GM18867 (cell line): ENCODE measurements around the gene TRNP1.

Experiments
- ATAC-seq: cut with Tn5 transposase; IDR thresholded peaks from one replicate; pipeline ENCODE4 v1.9.1; 2021; ENCODE audit warnings: mild to moderate bottlenecking, moderate library complexity; ENCODE audit not compliant: unreplicated experiment

TRNP1 gene

DNA sequence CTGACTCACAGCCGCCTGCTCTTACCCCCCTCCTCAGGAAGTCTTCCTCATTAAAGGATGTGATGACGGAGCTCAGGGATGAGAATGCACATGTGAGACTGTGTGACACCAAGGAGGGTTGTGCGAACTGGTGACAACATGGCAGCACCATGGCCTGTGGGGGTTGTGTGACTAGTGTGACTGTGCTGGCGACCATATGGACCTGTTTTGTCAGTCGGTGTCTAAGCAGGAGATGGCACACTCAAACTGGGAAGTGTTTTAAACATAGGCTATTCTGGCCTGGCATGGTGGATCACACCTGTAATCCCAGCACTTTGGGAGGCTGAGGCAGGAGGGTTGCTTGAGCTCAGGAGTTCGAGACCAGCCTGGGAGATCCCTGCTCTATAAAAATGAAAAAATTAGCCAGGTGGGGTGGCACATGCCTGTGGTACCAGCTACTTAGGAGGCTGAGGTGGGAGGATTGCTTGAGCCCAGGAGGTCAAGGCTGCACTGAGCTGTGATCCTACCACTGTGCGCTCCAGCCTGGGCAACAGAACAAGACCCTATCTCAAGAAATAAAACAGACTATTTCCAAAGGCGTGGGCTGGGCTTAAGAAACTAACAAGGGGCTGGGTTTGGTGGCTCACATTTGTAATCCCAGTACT, 7.4 kb downstream of the TRNP1 start:
- no peak for ATAC-seq

DNA sequence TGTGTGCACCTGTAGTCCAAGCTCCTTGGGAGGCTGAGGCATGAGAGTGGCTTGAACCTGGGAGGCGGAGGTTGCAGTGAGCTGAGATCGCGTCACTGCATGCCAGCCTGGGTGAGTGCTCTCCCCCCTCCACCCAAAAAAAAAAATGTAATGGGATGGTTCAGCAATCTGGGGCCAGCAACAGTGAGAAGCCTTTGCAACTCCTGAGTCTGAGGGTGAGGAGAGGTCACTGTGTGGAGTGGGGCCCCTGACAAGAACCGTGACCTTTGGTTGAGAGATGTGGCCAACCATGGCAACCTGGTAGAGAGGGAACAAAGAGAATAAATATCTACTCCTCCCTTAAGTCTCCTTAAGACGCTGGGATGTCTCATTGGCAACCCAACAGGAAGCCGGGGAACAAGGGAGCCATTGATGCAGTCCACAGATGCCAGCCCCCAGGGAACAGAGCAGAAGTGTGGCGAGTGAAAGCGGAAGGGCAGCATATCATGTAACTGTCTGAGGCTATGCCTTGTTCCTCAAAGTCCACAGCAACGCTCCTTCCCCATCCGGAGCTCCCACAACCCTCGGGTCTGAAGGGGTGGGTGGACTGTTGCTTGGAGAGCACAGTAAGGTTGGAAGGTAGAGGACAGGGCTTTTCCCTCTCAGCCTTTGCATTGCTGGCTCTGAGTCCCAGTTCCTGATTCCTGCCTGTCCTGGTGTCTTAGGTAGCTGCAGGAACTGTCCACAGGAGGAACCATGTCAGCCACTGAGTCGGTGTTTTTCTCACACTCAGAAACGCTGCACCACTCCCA, 8.3 kb downstream of the TRNP1 start:
- ATAC-seq = no peak

- ATAC-seq = no peak
These were observed 10.4 kb downstream of the TRNP1 start for GRCh38 chr1:27003745-27004470.

- ATAC-seq = no peak
These were observed 11.1 kb downstream of the TRNP1 start for GRCh38 chr1:27004471-27005165.

DNA sequence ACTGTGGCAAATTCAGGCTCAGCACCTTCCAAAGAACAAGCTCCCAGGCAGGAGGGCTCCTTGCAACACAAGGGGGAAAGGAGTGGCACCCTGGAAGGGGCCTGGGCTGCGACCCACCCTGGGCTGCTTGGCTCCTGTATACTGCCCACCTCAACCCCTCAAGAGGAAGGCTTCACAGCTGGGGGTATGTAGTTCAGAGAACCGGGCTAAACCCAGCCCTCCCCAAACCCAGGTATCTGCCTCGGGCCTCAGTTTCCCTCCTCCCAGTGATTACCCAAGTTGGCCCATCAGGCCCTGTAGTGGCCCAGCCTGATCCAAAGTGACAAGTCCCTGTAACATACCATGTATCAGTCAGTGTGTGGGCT, 11.7 kb downstream of the TRNP1 start:
- no peak for ATAC-seq

DNA sequence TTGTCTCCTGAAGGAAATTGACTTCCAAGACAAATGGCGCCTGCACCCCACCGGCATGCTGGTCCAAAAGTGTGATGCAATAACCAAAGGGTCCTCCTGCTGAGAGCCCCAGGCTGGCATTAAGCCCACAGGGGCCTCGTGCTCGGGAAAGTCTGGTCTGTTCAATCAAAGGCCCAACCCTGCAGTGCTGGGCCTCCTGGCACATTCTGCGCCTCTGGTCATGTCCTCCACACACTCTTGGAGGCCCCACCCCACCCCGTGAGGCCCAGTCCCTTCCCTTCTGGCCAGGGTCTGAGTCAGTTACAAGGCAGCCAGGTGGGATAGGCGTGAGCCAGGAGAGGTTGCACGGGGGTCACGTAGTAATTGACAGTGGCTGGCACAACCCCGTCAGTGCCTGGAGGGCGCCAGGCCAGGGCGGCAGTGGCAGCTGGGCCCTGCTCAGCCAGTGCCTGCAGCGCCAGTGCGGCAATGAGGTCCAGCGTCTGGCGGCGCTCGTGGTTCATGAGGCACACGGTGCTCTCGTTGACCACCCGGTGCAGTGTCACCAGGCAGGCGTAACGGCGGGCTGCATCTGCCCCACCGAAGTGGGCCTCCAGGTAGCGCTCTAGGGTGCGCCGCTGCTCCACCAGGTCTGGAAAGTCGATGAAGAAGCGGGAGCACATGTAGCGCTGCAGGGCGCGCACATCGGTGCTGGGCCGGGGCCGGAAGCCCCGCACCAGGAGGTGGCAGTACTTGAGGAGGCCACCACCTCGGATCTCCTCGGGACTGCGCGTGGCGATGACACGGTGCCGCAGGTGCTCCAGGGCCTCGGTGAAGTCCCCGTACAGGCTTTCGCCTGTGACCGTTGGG, 12.4 kb downstream of the TRNP1 start:
- ATAC-seq = no peak

DNA sequence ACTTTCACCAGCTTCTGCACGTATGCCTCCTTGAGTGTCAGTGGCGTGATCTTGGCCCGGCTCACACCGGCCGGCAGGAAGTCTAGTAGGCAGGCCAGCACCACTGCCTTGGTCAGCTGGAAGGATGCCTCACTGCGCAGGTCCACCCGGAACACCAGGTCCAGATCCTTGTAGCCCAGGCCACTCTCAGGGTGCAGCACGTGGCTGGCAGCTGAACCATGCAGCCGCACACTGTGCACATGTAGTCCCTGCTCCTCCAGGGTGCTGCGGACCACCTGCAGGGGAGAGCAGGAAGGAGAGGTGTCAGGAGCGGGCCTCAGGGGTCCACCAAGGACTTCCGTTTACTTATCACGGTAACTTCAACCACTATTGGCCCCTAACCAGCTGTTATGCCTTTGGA, 13.2 kb downstream of the TRNP1 start:
- no peak for ATAC-seq

DNA sequence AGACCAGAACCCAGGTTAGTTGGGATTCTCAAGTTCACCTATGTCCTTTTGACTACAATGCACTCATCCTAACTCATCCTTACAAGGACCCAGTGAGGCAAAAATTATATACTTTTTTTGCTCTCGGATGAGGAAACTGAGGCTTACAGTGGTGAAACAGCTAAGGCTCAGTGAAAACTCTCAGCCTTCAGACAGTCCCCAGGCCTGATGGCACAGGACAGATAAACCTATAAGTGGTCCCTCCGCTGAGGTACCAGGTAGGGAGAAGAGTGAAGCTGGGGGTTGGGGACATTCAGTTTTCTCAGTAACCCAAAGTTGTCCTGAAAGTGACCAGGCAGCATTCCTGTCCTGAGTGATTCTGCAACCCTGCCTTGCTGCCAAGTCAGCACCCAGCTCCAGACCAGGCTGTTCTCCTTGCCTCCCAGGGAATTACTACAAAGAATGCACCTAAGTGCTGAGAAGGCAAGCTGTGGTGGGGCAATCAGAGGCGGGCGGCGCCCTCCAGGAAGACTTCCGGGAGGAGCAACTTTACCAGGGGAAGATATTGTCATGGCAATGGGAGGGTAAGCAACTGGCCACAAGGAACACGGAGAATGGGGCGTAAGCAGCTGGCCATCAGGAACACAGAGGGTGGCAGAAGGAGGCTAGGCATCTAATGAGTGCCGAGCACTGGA, 14.6 kb downstream of the TRNP1 start:
- no peak for ATAC-seq

DNA sequence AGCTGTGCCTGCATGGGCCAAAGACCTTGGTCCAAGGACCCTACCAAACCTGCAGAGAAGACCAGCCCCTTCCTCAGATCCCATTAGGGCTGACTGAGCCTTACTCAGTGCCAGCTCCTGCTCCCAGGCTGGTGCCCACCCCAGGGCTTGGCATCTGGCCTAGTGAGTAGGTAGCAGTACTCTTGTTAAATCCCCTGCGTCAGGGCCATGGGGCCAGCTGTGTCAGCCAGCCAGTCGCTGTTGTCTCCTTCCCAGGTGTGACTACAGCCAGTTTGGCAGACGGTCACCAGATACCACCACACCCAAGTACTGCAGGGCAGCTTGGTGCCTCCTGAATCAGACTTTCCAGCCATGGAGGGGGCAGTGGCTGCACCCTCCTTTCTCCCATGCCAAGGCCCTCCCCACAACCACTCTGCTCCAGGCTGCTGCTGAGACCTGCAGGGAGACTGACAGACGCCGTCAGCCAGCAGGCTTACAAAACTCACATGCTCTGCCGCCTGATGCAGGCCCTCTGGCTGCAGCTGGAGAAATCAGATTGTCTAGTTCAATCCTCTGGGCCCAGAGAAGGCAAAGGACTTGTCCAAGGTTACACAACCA, 16.2 kb downstream of the TRNP1 start:
- ATAC-seq = no peak

DNA sequence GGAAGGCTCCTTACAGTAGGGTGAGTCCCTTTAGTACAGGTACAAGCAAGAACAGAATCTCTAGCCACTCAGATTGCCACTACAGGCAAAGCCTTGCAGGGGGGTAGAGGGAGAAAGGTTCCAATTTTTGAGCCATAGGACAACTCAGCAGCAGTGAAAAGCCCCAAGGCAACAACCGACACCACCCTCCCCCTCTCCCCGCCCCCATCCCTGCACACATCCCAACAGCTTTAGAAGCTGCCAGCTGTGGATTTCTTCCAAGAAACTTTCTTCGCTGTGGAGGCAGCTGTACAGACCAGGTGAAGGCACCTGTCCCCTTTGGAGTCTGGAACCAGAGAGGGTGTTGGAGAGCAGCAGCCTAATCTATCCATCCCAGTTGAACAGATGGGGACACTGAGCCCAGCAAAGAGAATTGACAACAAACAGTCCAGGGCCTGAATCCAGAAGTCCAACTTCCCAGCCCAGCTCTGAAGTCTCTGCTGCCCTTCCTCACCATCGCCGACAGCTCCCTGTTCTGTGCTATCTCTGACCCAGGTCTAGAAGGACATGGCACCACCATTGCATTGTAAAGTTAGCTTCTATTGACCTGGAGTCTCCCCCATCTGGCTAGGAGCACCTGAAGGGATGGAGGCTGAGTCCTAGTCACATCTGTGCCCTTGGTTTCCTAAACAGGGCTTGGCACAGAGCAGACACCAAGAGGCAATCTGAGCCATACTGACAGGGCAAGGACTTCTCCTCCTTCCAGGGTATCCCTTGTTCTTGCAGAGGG, 16.9 kb downstream of the TRNP1 start:
- ATAC-seq = no peak

- no peak for ATAC-seq
These were observed 17.7 kb downstream of the TRNP1 start for GRCh38 chr1:27011058-27011764.

GRCh38 chr1:27011976-27012563, 18.6 kb downstream of the TRNP1 start:
- no peak for ATAC-seq

DNA sequence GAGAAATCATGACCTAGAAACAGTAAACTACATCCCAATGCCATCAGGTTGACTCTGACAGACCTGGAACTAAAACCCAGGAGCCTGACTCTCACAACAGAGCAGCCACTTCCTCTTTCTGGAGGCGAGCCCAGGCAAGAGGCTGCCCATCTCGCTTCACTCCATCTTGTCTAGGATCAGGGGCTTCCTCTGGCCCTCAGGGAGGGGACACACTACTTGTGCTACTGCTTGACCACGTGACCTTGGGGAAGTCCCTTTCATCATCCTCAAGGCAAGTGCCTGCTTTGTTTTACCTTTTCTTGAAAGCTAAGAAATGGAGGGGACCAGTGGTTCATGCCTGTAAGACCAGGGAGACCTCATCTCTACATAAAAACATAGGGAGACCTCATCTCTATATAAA, 21.8 kb downstream of the TRNP1 start:
- no peak for ATAC-seq

DNA sequence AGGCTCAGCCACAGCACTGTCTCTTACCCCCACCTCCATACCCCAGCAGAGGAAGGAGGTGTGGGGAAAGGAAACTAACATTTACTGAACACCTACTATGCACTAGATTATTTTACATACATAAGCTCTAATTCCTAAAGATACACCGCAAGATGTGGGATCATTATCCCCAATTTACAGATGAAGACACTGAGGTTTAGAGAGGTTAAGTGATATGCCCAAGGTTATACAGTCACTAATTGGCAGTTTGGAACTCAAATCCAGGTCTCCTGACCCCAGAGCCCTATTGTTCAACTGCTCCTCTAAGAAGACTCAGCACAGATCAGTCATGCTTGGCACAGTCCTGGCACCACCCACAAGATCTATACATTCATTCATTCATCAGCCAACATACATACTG, 22.9 kb downstream of the TRNP1 start:
- ATAC-seq = no peak

- no peak for ATAC-seq
These were observed 23.7 kb downstream of the TRNP1 start for GRCh38 chr1:27017207-27017606.

DNA sequence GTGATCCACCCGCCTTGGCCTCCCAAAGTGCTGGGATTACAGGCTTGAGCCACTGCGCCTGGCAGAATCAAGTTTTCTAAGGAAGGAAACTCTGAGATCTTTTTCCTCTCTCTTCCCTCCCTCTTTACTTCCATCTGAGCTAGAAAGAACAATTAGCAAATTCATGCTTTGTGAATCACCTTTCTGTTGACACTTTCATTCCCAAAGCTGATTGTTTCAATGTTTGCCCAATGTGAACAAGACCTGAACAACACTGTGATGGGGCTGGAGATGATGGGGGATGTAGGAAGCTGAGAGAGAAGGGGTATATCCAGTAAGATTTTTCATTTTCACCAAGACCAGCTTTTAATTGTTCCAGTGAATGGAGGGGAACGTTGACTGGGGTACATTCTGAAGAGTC, 24.8 kb downstream of the TRNP1 start:
- ATAC-seq = no peak

DNA sequence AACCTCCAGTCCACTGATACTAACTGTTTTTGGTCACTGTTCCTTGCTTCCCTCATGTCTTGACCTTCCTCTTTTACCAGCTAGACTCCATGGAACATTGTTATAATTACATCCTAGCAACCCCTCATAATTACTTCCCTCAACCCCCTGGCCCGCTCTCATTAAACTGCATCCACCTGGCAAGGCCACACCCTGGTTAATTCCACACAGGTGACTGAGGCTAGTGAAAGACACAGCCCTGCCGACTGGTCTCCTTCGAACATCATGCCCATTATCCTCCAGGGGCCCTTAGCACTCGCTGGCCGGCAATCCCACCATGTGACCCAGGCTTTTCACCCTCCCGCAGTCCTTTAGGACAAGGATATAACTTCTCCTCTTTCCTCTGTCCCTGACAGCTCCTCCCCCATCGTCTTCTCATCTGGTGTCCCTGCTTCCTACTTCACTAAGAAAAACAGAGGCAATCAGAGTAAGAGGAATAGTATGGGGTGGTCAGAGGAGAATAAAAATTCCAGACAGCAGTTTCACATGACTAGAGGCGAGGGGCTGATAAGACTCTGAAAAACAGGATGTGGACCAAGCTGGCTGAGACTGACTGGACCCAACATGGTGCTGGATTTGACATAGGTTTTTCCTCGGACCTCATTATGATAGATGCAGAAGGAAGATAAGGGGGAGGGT, 28.0 kb downstream of the TRNP1 start:
- no peak for ATAC-seq
